Left renal cortex interstitium (tissue), 4 donors: ENCODE data around the gene COBLL1. TPM values are rescaled to one million over a fixed set of nuclear protein-coding genes. Genes with fewer than 3 reads are reported as not detected.
"Not testable (repeated sequence)": the region's sequence is repeated elsewhere in the genome, so short reads cannot be mapped to it uniquely, and the experiment has no call there.

ENCODE experiments used
- DNase-seq, 4 donors: peaks; one replicate each; pipeline ENCODE4 v3.0.0-alpha.2; 2013; ENCODE audit warnings: low read depth in 4 of 4, low spot score in 2 of 4, missing footprints in 1 of 4
- polyA plus RNA-seq, 4 donors: library from polyadenylated mRNA; unstranded; fragments of 120-200 nt; gene quantifications; one replicate each; pipeline ENCODE4 v1.2.1, GENCODE V29; 2013; ENCODE audit not compliant: insufficient read length in 4 of 4

COBLL1 gene
- polyA plus RNA-seq, 4 donors, result 117 to 150 (median 120) TPM

GRCh38 chr2:164722616-164723338 is 118.8 kb downstream of the COBLL1 start:
- no peak for DNase-seq

GRCh38 chr2:164721430-164721829 is 120.2 kb downstream of the COBLL1 start:
- DNase-seq, result no peak

GRCh38 chr2:164719996-164720941 is 121.4 kb downstream of the COBLL1 start:
- no peak for DNase-seq

GRCh38 chr2:164717000-164717803 is 124.4 kb downstream of the COBLL1 start:
- DNase-seq, result no peak

- no peak for DNase-seq
These were observed 127.2 kb downstream of the COBLL1 start for GRCh38 chr2:164714471-164714870.

- no peak for DNase-seq
These were observed 129.9 kb downstream of the COBLL1 start for GRCh38 chr2:164711766-164712138.

GRCh38 chr2:164710837-164711765 is 130.5 kb downstream of the COBLL1 start:
- DNase-seq, result no peak

- not testable (repeated sequence) for DNase-seq
These were observed 131.3 kb downstream of the COBLL1 start for GRCh38 chr2:164710252-164710836.

- DNase-seq, result no peak
These were observed 135.1 kb downstream of the COBLL1 start for GRCh38 chr2:164706522-164706921.

- no peak for DNase-seq
These were observed 136.0 kb downstream of the COBLL1 start for GRCh38 chr2:164705412-164706167.

- DNase-seq, result no peak
These were observed 137.5 kb downstream of the COBLL1 start for GRCh38 chr2:164703915-164704706.

GRCh38 chr2:164701565-164701964 is 140.1 kb downstream of the COBLL1 start:
- no peak for DNase-seq

- no peak for DNase-seq
These were observed 141.2 kb downstream of the COBLL1 start for GRCh38 chr2:164700390-164700789.

- no peak for DNase-seq
These were observed 143.7 kb downstream of the COBLL1 start for GRCh38 chr2:164697688-164698461.

- no peak for DNase-seq
These were observed 145.0 kb downstream of the COBLL1 start for GRCh38 chr2:164696634-164697033.

- no peak for DNase-seq
These were observed 147.3 kb downstream of the COBLL1 start for GRCh38 chr2:164694275-164694695.

GRCh38 chr2:164693834-164694233 is 147.8 kb downstream of the COBLL1 start:
- DNase-seq, result no peak
